Large intestine (tissue), 3 donors: ENCODE results near the gene SPRED3. TPM values are rescaled to one million over a fixed set of nuclear protein-coding genes. Genes with fewer than 3 reads are reported as not detected.
"Not testable (repeated sequence)": the region's sequence is repeated elsewhere in the genome, so short reads cannot be mapped to it uniquely, and the experiment has no call there.

ENCODE experiments used
- DNase-seq, 2 donors: peaks; one replicate each; pipeline versions ENCODE4 v3.0.0 to v3.0.0-alpha.2; 2013
- H3K27ac ChIP-seq: one replicate; pipeline ENCODE4 v1.5.1; 2013; ENCODE audit warnings: low read length
- H3K27me3 ChIP-seq: 2 replicates; pipeline ENCODE4 v1.6.1; 2013; ENCODE audit warnings: low read length; ENCODE audit not compliant: control insufficient read depth, insufficient read depth
- H3K36me3 ChIP-seq: 2 replicates; pipeline ENCODE4 v1.6.1; 2013; ENCODE audit warnings: low read length; ENCODE audit not compliant: control insufficient read depth, insufficient read depth
- H3K4me1 ChIP-seq: one replicate; pipeline ENCODE4 v1.6.1; 2013; ENCODE audit warnings: low read length; ENCODE audit not compliant: control insufficient read depth, insufficient read depth
- H3K4me3 ChIP-seq: one replicate; pipeline ENCODE4 v1.5.1; 2013; ENCODE audit warnings: low read length
- H3K9me3 ChIP-seq: one replicate; pipeline ENCODE4 v1.6.1; 2013; ENCODE audit warnings: mild to moderate bottlenecking, low read depth, low read length, moderate library complexity; ENCODE audit not compliant: control insufficient read depth
- WGBS: methylation state at CpG from one replicate; pipeline ENCODE4 v1.1.5; 2013; ENCODE audit warnings: low lambda C conversion rate; ENCODE audit not compliant: insufficient coverage; 5-methylcytosine and 5-hydroxymethylcytosine counted together
- polyA plus RNA-seq: library from polyadenylated mRNA; unstranded; fragments of 120-200 nt; gene quantifications from one replicate; pipeline ENCODE4 v1.2.1, GENCODE V29; 2013

Gene SPRED3
- polyA plus RNA-seq, 1 donor: 3.9 TPM

GRCh38 chr19:38417544-38418506 lies 29.3 kb downstream of the SPRED3 start:
- Histone ChIP-seq H3K9me3 (no peaks in the 10 kb centered on the region), H3K36me3 (no peaks in the 10 kb centered on the region), H3K27ac (no peak overlapping the region), H3K27me3 (peaks cover 7% of the 10 kb centered on the region), H3K4me3 (peak overlapping the region; percentile 24), H3K4me1 (peaks cover 7% of the 10 kb centered on the region)
- no CpG with 5 or more reads among the region's 49 CpGs for WGBS
- peak; percentile 50 to 63 for DNase-seq

- Histone ChIP-seq H3K36me3 (no peaks in the 10 kb centered on the region), H3K4me1 (peaks cover 7% of the 10 kb centered on the region), H3K4me3 (no peak overlapping the region), H3K27ac (no peak overlapping the region), H3K9me3 (no peaks in the 10 kb centered on the region), H3K27me3 (peaks cover 13% of the 10 kb centered on the region)
- WGBS: no CpG with 5 or more reads among the region's 9 CpGs
- no peak for DNase-seq
Measured at GRCh38 chr19:38420935-38421334, 32.4 kb downstream of the SPRED3 start.

GRCh38 chr19:38421856-38422255 lies 33.4 kb downstream of the SPRED3 start:
- no peak for DNase-seq
- Histone ChIP-seq H3K27me3 (peaks cover 13% of the 10 kb centered on the region), H3K4me3 (no peak overlapping the region), H3K36me3 (no peaks in the 10 kb centered on the region), H3K9me3 (no peaks in the 10 kb centered on the region), H3K4me1 (peaks cover 7% of the 10 kb centered on the region), H3K27ac (no peak overlapping the region)
- no CpG with 5 or more reads among the region's 14 CpGs for WGBS

GRCh38 chr19:38422438-38422837 lies 33.9 kb downstream of the SPRED3 start:
- Histone ChIP-seq H3K27me3 (peaks cover 13% of the 10 kb centered on the region), H3K4me1 (peaks cover 7% of the 10 kb centered on the region), H3K4me3 (no peak overlapping the region), H3K9me3 (no peaks in the 10 kb centered on the region), H3K36me3 (no peaks in the 10 kb centered on the region), H3K27ac (no peak overlapping the region)
- DNase-seq: no peak
- no CpG with 5 or more reads among the region's 7 CpGs for WGBS

GRCh38 chr19:38424272-38424671 lies 35.8 kb downstream of the SPRED3 start:
- H3K27ac ChIP-seq: no peak overlapping the region
- no peak for DNase-seq
- H3K36me3 ChIP-seq: no peaks in the 10 kb centered on the region
- no peaks in the 10 kb centered on the region for H3K4me1 ChIP-seq
- H3K27me3 ChIP-seq: peaks cover 8% of the 10 kb centered on the region
- WGBS: no CpG with 5 or more reads among the region's 5 CpGs
- H3K9me3 ChIP-seq: no peaks in the 10 kb centered on the region
- no peak overlapping the region for H3K4me3 ChIP-seq

GRCh38 chr19:38425222-38425809 lies 36.8 kb downstream of the SPRED3 start:
- H3K9me3 ChIP-seq: no peaks in the 10 kb centered on the region
- 86% methylated on average over 2 of the region's 7 CpGs for WGBS
- DNase-seq: no peak
- H3K4me3 ChIP-seq: no peak overlapping the region
- H3K27me3 ChIP-seq: peaks cover 11% of the 10 kb centered on the region
- H3K27ac ChIP-seq: no peak overlapping the region
- H3K36me3 ChIP-seq: no peaks in the 10 kb centered on the region
- H3K4me1 ChIP-seq: no peaks in the 10 kb centered on the region

GRCh38 chr19:38425810-38426466 lies 37.4 kb downstream of the SPRED3 start, which contains the start of gene RASGRP4:
RASGRP4 (minus strand) TSS chr19:38426219; CDS start chr19:38426091, 128 bp downstream.
- no CpG with 5 or more reads among the region's 20 CpGs for WGBS
- Histone ChIP-seq H3K4me3 (no peak within 1 kb of the TSS), H3K36me3 (no peaks in the 10 kb centered on the region), H3K4me1 (no peaks in the 10 kb centered on the region), H3K27me3 (peaks cover 10% of the 10 kb centered on the region), H3K9me3 (no peaks in the 10 kb centered on the region), H3K27ac (no peak within 1 kb of the TSS)
- DNase-seq: no peak

- not testable (repeated sequence) for H3K36me3 ChIP-seq, H3K9me3 ChIP-seq, H3K27ac ChIP-seq, DNase-seq, H3K4me3 ChIP-seq, H3K4me1 ChIP-seq
- H3K27me3 ChIP-seq: peaks cover 13% of the 10 kb centered on the region
- WGBS: no CpG with 5 or more reads among the region's 17 CpGs
Measured at GRCh38 chr19:38427035-38427677, 38.7 kb downstream of the SPRED3 start.

- Histone ChIP-seq H3K27me3 (peaks cover 27% of the 10 kb centered on the region), H3K4me3 (no peak overlapping the region), H3K36me3 (no peaks in the 10 kb centered on the region), H3K9me3 (no peaks in the 10 kb centered on the region), H3K27ac (no peak overlapping the region), H3K4me1 (no peaks in the 10 kb centered on the region)
- no peak for DNase-seq
- WGBS: 64% methylated on average over 4 of the region's 14 CpGs
Measured at GRCh38 chr19:38429055-38429810, 40.7 kb downstream of the SPRED3 start.
